ENCODE data around the gene NLGN1. TPM values are rescaled to one million over a fixed set of nuclear protein-coding genes. Genes with fewer than 3 reads are reported as not detected.

NLGN1 gene
- total and polyA plus RNA-seq, 2 of the 13 experiments (the other 11 are each of a cell fraction or from before 2014, with no cell fraction given) = not detected

DNA sequence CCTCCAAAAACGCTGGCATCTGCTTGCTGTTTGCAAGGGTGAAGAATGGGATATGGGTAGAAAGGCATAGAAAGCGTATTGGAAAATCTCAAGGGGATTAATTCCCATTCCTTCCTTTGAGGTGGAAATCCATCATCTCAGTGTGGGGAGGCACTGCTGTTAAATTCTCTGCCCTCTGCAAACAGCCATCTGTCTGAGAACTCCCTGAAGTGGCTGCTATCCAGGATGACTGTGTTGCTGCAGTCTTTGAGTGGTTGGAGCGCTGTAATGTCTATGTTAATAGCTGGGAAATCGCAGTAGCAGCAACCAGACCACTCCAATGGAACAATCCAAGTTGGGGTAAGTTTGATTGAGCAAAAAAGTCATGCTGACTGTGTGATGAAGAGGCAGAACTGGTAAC lies 625.9 kb downstream of the NLGN1 start:
- H3K36me3 ChIP-seq (replicated peaks in 1 of 2; ENCODE audit: control insufficient read depth in 1 of 2, insufficient read depth in 2 of 2, low read length in 2 of 2) = no peaks in the 10 kb centered on the region
- WGBS (ENCODE audit: low lambda C conversion rate) = 0% methylated on average over 3 of the region's 4 CpGs
- in situ Hi-C loops (cut with HindIII; ENCODE audit: extremely low pct_ligation_motif_present, low pct_unique_long_range_greater_than_20kb) (no loop called here), intact Hi-C loops (cut with micrococcal nuclease; ENCODE audit: unreplicated experiment) (no loop called here)
- H3K9me3 ChIP-seq (ENCODE audit: low read length) = peaks cover 8% of the 10 kb centered on the region
- no peak overlapping the region for H3K4me3 ChIP-seq (replicated peaks in 1 of 3; ENCODE audit: insufficient read depth in 1 of 3, low read depth in 2 of 3, low read length in 3 of 3)
- BruUV-seq (replicated peaks) = no TSS peak
- H3K4me2 ChIP-seq (ENCODE audit: low read depth, low read length) = no peak overlapping the region
- no peak overlapping the region for H2AFZ ChIP-seq (ENCODE audit: low read length)
- H4K20me1 ChIP-seq (ENCODE audit: insufficient read depth, low read length) = no peaks in the 10 kb centered on the region
- ATAC-seq = no peak
- H3K4me1 ChIP-seq (ENCODE audit: insufficient read depth, low read length) = no peaks in the 10 kb centered on the region
- no peaks in the 10 kb centered on the region for H3K27me3 ChIP-seq (ENCODE audit: control insufficient read depth in 1 of 2, insufficient read depth in 2 of 2, low read length in 2 of 2)
- H3K9ac ChIP-seq (ENCODE audit: insufficient read depth, low read depth, low read length) = no peak overlapping the region
- POLR2A ChIA-PET = no interaction called here
- CTCF ChIA-PET (ENCODE audit: low intra/inter-chr PET ratio, low total read pairs) = no interaction called here
- no peak for DNase-seq (ENCODE audit: low spot score)
- H3K79me2 ChIP-seq (ENCODE audit: insufficient read depth, low read length) = no peaks in the 10 kb centered on the region
- FAIRE-seq = no peak
- no peak overlapping the region for H3K27ac ChIP-seq (ENCODE audit: extremely low read length, insufficient read depth, low read length)
- TF ChIP-seq ONECUT2 (CRISPR knock-in tag; IDR thresholded peaks at IDR 0.05) (no peak), CEBPB (IDR thresholded peaks at IDR 0.05; ENCODE audit: borderline replicate concordance, low read depth, low read length) (no peak)
- TF ChIP-seq, protein P1, sequence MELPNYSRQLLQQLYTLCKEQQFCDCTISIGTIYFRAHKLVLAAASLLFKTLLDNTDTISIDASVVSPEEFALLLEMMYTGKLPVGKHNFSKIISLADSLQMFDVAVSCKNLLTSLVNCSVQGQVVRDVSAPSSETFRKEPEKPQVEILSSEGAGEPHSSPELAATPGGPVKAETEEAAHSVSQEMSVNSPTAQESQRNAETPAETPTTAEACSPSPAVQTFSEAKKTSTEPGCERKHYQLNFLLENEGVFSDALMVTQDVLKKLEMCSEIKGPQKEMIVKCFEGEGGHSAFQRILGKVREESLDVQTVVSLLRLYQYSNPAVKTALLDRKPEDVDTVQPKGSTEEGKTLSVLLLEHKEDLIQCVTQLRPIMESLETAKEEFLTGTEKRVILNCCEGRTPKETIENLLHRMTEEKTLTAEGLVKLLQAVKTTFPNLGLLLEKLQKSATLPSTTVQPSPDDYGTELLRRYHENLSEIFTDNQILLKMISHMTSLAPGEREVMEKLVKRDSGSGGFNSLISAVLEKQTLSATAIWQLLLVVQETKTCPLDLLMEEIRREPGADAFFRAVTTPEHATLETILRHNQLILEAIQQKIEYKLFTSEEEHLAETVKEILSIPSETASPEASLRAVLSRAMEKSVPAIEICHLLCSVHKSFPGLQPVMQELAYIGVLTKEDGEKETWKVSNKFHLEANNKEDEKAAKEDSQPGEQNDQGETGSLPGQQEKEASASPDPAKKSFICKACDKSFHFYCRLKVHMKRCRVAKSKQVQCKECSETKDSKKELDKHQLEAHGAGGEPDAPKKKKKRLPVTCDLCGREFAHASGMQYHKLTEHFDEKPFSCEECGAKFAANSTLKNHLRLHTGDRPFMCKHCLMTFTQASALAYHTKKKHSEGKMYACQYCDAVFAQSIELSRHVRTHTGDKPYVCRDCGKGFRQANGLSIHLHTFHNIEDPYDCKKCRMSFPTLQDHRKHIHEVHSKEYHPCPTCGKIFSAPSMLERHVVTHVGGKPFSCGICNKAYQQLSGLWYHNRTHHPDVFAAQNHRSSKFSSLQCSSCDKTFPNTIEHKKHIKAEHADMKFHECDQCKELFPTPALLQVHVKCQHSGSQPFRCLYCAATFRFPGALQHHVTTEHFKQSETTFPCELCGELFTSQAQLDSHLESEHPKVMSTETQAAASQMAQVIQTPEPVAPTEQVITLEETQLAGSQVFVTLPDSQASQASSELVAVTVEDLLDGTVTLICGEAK (IDR thresholded peaks at IDR 0.05) = no peak
- TF ChIP-seq, protein P1 (CRISPR knock-in tag; IDR thresholded peaks at IDR 0.05) = no peak
